Skeletal muscle tissue (tissue), 4 donors: Measurements from ENCODE around the gene SLC4A8. TPM values are rescaled to one million over a fixed set of nuclear protein-coding genes. Genes with fewer than 3 reads are reported as not detected.

Experiments
- H3K27ac ChIP-seq: one replicate; pipeline ENCODE4 v1.7.0; 2013; ENCODE audit warnings: mild to moderate bottlenecking, low read depth, low read length, inconsistent platforms
- H3K27me3 ChIP-seq, 3 donors: one replicate each; pipeline ENCODE4 v1.7.0; 2013; ENCODE audit warnings: low read length in 3 of 3; ENCODE audit not compliant: control insufficient read depth in 3 of 3, insufficient read depth in 3 of 3
- H3K36me3 ChIP-seq, 3 donors: one replicate each; pipeline ENCODE4 v1.7.0; 2013; ENCODE audit warnings: low read length in 3 of 3; ENCODE audit not compliant: control insufficient read depth in 3 of 3, insufficient read depth in 3 of 3
- H3K4me1 ChIP-seq, 3 donors: one replicate each; pipeline ENCODE4 v1.7.0; 2013; ENCODE audit warnings: low read length in 3 of 3, mild to moderate bottlenecking in 3 of 3; ENCODE audit not compliant: control insufficient read depth in 3 of 3, insufficient read depth in 3 of 3
- H3K4me3 ChIP-seq, 3 donors: one replicate each; pipeline ENCODE4 v1.7.0; 2013; ENCODE audit warnings: low read length in 3 of 3
- H3K9ac ChIP-seq, 3 donors: one replicate each; pipeline ENCODE4 v1.7.0; 2013; ENCODE audit warnings: low read length in 3 of 3, mild to moderate bottlenecking in 3 of 3, moderate library complexity in 2 of 3, low read depth in 1 of 3
- H3K9me3 ChIP-seq, 3 donors: one replicate each; pipeline ENCODE4 v1.7.0; 2013; ENCODE audit warnings: low read length in 3 of 3; ENCODE audit not compliant: control insufficient read depth in 3 of 3
- total RNA-seq: library from RNA; depleted of rRNA; stranded (reverse); fragments of >200 nt; gene quantifications from one replicate; pipeline ENCODE4 v1.2.3, GENCODE V29; 2014
- donor health status: Osteomylitis.

Gene SLC4A8
- total RNA-seq, 1 donor from 2014 or later: 0.52 TPM

DNA sequence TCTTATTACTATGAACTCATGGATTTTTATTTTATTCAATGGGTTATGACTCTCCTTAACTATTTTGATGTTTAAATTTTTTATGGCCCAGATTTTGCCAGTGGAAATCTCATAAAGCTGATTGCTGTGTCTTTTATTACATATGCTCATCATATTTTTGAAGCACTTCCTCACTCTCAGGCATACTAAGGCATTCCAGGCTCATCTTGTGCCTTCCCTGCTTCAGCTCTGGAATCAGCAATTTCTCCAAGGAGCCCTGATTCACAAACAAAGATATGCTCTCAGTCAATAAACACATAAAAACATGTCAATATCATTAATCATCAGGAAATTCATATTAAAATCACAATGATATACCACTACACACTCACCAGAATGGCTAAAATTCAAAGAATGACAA lies 121.5 kb downstream of the SLC4A8 start:
- Histone ChIP-seq H3K27me3 (peaks cover 7 to 13% (median 13%) of the 10 kb centered on the region in 3 donors), H3K27ac (no peak overlapping the region), H3K4me3 (no peak overlapping the region), H3K4me1 (no peaks in the 10 kb centered on the region), H3K36me3 (no peaks in the 10 kb centered on the region), H3K9ac (no peak overlapping the region), H3K9me3 (no peaks in the 10 kb centered on the region)

DNA sequence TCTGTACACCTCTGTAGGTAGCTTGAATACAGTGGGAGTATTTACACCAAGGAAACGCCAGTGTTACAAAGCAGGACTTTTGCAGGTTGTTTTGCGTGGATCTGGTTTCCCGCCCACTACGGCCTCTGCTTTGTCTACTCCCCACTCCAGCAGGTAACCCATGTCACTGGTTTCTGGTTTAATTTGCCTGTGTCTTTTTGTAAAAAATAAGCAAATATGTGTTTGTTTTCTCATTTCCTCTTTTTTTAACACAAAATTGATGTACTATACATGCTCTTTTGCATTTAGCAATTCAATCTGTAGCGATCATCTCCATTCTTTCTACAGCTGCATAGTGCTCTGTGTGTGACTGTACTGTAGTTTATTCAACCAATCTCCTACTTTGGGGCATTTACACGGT lies 123.0 kb downstream of the SLC4A8 start:
- Histone ChIP-seq H3K9ac (no peak overlapping the region), H3K9me3 (no peaks in the 10 kb centered on the region), H3K27ac (no peak overlapping the region), H3K36me3 (no peaks in the 10 kb centered on the region), H3K4me3 (no peak overlapping the region), H3K27me3 (peaks cover 2 to 13% (median 13%) of the 10 kb centered on the region in 3 donors), H3K4me1 (no peaks in the 10 kb centered on the region)

DNA sequence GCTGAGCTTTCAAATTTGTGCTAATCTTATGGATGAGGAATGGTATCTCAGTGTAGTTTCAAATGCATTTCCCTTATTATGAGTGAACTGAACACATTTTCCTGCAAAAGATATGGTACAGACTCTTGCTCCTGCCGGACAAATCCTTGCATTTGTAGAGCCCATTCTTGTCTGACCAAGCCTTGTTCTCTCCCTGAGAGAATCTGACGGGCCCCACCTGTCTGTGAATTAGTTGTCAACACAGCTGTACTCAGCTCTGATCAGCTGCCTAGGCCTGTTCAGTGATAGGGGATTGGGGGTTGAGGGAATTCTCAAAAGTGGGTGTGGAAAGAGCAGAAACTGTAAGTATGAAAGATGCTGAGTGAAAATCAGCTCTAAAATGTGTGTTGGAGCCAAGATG lies 123.6 kb downstream of the SLC4A8 start:
- Histone ChIP-seq H3K36me3 (no peaks in the 10 kb centered on the region), H3K27ac (no peak overlapping the region)

DNA sequence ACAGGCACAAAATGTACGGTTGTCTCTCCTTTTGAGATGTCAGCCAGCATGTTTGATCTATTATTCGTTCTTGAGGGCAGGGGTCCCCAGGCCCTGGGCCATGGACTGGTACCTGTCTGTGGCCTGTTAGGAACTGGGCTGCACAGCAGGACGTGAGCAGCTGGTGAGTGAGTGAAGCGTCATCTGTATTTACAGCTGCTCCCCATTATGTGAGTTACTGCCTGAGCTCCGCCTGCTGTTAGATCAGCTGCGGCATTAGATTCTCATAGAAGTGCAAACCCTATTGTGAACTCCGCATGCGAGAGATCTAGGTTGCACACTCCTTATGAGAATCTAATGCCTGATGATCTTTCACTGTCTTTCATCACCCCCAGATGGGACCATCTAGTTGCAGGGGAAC lies 125.0 kb downstream of the SLC4A8 start:
- Histone ChIP-seq H3K27me3 (peaks cover 2 to 13% (median 13%) of the 10 kb centered on the region in 3 donors), H3K4me3 (no peak overlapping the region), H3K9me3 (peaks cover 0 to 2% (median 0%) of the 10 kb centered on the region in 3 donors)

More for the DNA sequence above, 123.6 kb downstream of the SLC4A8 start:
- Histone ChIP-seq H3K4me1 (no peaks in the 10 kb centered on the region), H3K9me3 (no peaks in the 10 kb centered on the region), H3K4me3 (no peak overlapping the region), H3K27me3 (peaks cover 2 to 13% (median 13%) of the 10 kb centered on the region in 3 donors), H3K9ac (no peak overlapping the region)

More for the DNA sequence above, 125.0 kb downstream of the SLC4A8 start:
- Histone ChIP-seq H3K4me1 (no peaks in the 10 kb centered on the region), H3K27ac (no peak overlapping the region), H3K36me3 (no peaks in the 10 kb centered on the region), H3K9ac (no peak overlapping the region)

Other genes starting within 250 kb of the SLC4A8 start
- 2.6 TPM for gene POU6F1, start 206.8 kb upstream of the SLC4A8 start, total RNA-seq
- 31.3 TPM for gene DAZAP2, start 186.0 kb upstream of the SLC4A8 start, total RNA-seq
- gene SMAGP, start 154.4 kb upstream of the SLC4A8 start, total RNA-seq: 2.1 TPM
- 3.1 TPM for gene BIN2, start 100.7 kb upstream of the SLC4A8 start, total RNA-seq
- not detected for gene CELA1, start 78.2 kb upstream of the SLC4A8 start, total RNA-seq
- 1.6 TPM for gene GALNT6, start 33.4 kb upstream of the SLC4A8 start, total RNA-seq
- gene SCN8A, start 166.4 kb downstream of the SLC4A8 start, total RNA-seq: 0.52 TPM